HG03196 (cell line): Measurements from ENCODE around the gene GPR135.
"Not testable (repeated sequence)": the region's sequence is repeated elsewhere in the genome, so short reads cannot be mapped to it uniquely, and the experiment has no call there.

Experiments
- ATAC-seq: cut with Tn5 transposase; IDR thresholded peaks from one replicate; pipeline ENCODE4 v1.9.1; 2021; ENCODE audit not compliant: unreplicated experiment

The GPR135 gene

GRCh38 chr14:59475709-59476108, 10.5 kb upstream of the GPR135 start:
- no peak for ATAC-seq

DNA sequence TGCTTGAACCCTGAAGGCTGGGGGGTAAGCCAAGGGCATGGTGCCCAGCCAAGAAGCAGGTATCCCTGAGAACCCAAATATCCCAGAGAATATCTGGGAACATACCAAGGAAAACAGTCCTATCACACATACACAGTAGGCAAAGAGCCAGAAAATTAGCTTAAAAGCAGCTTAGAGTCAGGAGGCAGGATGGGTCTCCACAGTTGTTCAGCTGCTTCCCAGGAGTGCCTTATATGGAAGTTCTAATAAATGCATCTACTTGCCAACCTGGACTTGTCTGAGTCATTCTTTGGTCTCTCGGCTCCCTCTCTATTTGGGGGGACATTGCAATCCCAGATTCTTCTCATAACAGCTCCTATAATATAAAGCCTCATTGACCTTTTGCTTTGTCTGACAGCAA, 9.0 kb upstream of the GPR135 start:
- ATAC-seq, result no peak

GRCh38 chr14:59464486-59465315, 479 bp downstream of the GPR135 start:
- peak; percentile 78 for ATAC-seq

DNA sequence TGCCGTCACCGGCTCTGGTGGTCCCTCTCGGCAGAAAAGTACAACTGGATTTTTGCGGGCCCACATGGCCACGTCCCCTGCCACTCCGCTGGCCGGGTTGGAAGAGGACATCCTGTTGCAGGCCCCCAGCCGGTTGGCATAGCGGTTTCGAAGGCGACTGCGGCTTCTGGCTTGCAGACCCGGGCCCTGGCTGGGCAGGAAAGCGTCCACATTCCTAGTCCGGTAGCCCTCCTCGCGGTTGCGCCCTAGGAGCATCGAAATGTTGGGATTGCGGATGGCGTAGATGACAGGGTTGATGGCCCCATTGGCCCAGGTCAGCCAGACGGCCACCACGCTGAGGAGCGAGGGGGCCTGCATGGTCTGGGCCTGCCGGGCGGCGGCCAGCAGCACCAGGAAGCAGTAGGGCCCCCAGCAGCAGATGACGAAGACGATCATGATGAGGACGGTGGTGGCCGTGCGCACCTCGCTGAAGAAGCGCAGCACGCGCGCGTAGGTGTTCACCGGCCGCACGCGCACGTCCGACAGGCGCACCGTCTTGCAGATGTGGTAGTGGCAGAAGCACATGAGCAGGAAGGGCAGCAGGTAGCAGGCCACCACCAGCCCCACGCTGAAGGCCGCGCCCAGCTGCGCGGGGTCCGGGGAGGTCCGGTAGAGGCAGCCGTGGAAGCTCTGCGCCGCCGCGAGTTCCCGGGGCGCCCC, 1.2 kb downstream of the GPR135 start:
- no peak for ATAC-seq

DNA sequence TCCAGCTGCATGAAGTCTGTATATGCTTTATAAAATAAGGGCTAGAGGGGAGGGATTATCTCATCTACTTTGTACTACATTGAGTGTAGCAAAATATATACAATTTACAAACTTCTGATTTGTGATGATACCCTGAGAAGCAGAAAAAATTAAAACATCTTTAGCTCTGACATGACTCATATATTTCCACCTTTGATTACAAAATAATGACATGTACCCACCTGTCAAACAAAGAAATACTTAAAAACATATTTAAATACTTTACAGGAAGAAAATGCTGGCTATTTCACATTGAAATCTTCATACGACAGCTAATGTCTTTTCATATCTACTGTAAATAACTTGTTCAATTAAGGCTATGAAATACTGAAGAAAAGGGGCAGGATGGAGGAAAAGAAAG, 3.3 kb downstream of the GPR135 start:
- ATAC-seq, result no peak

- ATAC-seq, result no peak
Measured at GRCh38 chr14:59460378-59460777, 4.8 kb downstream of the GPR135 start.

DNA sequence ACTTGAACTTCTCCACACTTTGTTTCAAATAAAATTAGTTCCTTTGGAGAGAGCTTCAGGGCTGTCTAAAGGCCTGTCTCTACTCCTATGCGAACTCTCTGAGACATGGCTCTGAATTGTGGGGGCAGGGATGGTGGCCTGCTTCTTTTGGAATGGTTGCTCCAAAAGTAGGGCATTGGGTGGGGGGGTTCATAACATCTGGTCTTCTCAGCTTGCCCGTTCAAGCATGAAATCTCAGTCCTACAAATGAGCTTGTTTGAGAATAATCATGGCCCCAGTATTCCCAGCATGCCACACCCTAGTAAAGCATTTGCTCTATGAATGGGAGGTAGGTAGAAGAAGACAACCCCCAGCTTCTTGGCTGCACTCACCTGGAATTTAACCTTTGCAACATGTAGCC, 6.7 kb downstream of the GPR135 start:
- ATAC-seq, result no peak

- no peak for ATAC-seq
Measured at GRCh38 chr14:59455411-59455810, 9.8 kb downstream of the GPR135 start.

DNA sequence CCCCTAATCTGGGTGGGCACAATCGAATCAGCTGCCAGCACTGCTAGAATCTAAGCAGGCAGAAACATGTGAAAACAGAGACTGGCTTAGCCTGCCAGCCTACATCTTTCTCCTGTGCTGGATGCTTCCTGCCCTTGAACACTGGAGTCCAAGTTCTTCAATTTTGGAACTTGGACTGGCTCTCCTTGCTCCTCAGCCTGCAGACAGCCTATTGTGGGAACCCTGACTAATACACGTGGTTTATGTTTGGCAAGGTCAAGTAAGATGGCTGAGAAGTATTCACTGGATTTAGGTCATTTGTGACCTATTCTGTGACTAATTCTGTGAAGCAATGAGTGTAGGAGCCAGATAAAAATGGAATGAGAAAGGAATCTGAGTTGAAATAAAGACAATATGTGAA, 11.0 kb downstream of the GPR135 start:
- no peak for ATAC-seq

DNA sequence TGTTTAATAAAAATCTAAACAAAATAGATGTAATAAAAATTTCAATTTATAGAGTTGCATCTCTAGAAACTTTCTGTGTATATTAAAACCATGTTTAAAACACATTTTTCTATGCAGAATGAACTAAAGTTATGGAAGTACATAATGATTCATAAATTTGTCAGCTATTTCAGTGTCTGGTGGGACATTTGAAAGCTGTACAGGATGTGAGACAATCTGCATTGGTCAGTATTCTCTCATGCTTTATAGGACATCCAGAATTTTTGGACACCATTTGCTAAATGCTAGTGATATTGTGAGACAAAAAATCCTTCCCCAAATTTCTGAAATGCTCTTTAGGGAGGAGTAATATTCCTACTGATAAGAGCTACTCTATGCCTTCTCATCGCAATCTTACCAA, 13.3 kb downstream of the GPR135 start:
- no peak for ATAC-seq

- ATAC-seq, result no peak
Measured at GRCh38 chr14:59450716-59451115, 14.5 kb downstream of the GPR135 start.

- not testable (repeated sequence) for ATAC-seq
Measured at GRCh38 chr14:59448673-59449072, 16.5 kb downstream of the GPR135 start.

- ATAC-seq, result no peak
Measured at GRCh38 chr14:59439256-59439965, 25.8 kb downstream of the GPR135 start.

- ATAC-seq, result no peak
Measured at GRCh38 chr14:59438195-59438647, 27.0 kb downstream of the GPR135 start.

DNA sequence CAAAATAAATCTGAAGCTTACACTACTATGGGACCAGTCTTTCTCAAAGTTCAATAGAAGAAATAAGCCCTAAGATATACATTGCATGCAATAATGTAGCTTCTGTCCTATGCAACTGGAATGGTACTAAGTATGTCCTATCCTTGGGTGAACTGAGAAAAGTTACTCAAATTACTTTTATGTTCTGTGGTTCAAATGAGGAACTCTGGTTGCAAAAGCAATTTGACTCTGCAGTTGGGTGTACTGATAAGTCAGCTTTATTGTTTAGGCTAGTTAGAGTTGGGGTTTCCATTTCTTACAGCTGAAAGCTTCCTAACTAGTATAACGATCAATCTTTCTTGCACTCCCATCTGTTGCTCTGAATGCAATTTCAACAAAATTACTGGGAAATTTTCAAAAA, 29.2 kb downstream of the GPR135 start:
- no peak for ATAC-seq

DNA sequence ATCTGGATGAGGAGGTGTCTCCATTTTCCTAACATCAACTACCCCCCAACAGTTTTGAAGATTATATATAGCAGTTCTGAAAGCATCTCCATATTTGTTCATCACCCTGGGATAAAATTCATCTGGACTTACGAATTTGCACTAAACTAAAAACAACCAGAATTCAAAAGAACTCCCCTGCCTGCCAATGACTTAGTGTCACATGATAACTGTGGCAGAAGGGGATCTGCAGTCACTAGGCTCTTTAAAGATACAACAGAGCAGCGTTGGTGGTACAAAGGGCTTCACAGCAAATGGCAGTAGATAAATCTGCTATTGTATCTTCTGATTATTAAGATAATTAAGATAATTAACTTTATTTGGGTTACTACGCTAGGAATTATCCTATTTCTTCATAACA, 30.1 kb downstream of the GPR135 start:
- no peak for ATAC-seq

DNA sequence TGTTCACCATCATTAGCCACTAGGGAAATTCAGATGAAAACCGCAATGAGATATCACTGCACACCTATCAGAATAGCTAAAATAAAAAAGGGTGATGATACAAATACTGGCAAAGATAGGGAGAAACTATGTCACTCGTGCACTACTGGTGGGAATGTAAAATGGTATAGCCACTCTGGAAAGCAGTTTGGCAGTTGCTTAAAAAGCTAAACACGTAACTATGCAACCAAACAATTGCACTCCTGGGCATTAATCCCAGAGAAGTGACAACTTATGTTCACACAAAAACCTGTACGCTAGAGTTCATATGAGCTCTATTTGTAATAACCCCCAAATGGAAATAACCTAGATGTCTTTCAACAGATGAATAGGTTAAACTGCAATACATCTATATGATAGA, 35.4 kb downstream of the GPR135 start:
- no peak for ATAC-seq

DNA sequence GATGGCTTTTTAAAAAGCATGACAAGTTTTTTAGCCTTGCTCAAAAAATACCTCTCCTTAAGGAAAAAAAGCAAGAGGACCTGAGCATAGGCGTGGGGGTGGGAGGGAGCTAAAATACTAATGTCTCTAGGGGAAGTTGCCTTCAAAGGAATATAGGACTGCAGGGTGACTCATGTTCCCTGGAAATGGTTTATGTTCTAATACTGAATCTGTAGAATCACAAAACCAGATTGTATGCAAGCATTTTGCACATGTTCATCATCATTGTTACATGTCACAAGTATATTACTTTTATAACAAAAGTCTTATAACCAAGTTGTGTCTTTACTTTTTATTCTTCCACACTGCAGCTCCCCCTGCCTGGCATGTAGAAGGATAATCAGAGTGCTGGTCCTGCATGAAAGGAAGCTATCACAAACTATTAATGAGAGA, 36.6 kb downstream of the GPR135 start:
- no peak for ATAC-seq

DNA sequence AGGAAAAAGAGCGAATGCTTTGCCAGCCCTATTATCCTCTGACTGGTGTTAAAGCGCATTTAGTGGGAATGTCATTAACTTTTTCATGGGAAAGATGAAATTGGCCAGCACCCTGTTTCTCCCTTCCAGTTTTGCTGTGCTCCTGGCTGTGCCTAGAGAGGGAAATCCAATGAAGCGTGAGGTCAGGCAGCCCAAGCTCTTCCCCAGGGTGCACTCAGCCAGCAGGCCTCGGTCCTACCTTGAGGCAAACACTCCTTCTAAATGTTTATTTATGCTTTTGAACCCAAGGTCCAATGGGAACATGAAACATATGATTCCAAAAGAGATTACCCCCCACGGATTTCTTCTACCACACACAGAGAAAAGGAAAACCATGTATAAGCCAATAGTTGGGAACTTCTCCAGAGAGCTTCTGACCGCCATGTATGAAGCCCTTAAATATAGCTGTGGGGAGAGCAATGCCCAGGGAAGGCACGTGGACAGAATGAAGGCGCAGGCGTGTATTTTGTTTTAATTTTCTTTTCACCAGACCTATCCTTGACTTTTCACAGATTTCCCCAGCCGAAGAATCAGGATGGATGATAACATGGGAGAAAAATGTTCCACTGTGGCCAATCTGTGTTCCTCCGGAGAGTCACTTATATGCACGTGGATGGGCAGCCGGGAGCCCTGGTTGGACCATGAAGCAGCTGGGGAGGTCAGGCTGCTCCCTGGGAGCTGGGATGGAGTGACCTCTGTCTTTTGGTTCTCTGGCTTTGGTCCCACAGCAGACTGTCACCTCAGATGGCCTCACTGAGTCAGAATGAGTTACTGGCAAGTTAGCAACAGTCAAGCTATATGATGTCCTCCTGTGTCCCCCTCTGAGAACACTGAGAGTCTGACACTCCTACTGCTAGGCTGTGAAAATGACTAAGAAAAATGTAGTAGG, 37.3 kb downstream of the GPR135 start:
- ATAC-seq, result no peak

- no peak for ATAC-seq
Measured at GRCh38 chr14:59425322-59425935, 39.8 kb downstream of the GPR135 start.
